Measurements from ENCODE around the gene KDM4D. TPM values are rescaled to one million over a fixed set of nuclear protein-coding genes. Genes with fewer than 3 reads are reported as not detected.
"Not testable (repeated sequence)": the region's sequence is repeated elsewhere in the genome, so short reads cannot be mapped to it uniquely, and the experiment has no call there.

The KDM4D gene
- polyA plus RNA-seq, 10 donors = 0.88 to 1.5 (median 1.2) TPM

DNA sequence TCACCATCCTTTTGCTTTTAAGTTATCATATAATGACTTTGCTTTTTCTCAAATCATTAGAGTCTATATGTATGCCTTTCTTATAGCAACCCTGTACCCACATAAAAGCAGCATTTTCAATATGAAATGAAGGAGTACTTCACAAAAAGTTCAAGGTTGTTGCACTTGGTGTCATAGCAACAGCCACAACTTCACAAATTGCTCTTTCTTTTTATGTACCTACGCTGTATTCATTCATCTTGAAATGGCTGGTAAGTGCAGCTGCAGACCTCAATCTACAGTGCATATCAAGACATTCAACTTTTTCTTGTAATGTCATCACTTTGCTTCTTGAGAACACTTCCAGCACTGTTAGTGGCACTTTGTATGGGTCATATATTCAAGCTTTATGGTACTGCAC is 18.8 kb upstream of the KDM4D start:
- DNase-seq = no peak

DNA sequence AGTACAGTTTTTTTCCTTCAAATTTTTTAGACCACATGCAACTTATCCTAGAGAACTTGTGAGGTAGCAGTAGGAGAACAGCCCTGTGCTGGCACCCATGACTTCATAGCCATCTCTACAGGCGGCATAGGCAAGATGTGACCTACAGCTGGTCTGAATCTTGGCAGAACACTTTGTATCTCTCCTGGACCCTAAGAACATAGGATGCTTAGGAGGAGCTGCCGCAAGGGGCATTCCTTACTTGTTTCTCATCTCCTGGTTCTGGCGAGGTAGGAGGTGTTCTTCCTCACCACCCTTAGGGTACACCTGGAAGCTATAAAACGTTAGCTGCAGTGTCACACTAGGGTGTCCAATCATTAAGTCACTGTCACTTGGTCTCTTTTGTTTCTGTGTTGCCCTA is 16.5 kb upstream of the KDM4D start:
- DNase-seq = no peak

DNA sequence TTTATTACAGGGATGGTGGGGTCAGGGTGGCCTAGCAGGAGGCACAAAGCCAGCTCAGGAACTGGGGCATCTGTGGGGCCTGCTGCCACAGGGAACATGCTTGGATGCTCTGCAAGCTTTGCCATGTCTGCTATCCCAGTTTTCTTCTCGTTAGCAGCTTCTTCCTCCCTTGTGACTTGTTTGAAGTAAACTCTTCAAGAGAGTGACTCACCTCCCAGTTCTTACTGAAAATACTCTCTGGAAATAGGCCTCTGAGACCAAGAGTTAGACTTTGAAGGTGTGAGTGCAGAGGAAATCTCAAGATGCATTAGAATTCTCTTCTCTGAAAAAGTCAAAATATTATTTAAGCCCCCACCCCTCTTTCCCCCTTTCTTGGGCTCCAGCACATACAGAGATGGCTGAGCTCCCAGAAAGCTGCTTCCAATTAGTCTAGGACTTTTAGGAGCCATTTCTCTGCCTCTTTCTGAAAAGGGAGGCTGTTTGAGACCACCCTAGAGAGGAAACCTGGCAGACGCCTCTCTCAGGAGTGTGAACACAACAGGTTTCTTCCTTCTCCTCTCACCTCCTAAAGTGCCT is 15.3 kb upstream of the KDM4D start:
- DNase-seq = peak in 2 of 3 donors; percentile 46 to 69

DNA sequence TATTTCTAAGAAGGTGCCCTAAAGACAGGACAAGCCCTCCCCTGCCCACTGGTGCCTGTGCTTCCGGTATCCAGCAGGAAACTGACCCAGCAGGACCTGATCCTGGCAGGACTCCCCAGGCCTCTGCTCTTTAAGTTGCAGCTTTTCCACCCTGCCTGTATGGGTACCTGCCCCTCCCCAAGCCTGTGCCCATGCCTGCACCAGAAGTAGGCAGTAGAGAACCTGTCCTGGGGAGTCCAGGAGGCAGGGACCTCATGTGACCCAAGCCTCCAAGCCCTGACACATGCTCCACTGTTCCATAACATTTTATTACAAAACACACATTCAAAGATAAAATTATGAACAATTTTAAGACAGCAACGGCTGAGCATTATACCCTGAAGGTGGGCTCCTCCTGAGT is 14.3 kb upstream of the KDM4D start:
- no peak for DNase-seq

DNA sequence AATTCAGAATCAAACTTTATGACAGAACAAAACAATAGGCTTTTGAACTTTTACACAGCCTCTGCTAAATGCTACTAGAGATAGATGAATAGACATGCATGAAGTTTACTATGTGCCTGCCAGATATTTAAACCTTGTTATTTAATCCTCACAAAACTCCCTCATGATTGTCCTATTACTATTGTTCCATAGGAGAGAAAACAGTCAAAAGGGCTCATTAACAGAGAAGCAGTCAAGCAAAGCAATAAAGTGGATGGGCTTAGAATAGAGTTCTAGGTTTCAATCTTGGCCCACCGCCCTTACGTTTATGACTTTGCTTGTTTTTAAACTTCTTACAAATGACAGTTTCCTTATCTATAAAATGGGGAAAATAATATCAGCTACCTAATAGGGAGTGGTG is 13.0 kb upstream of the KDM4D start:
- no peak for DNase-seq

DNA sequence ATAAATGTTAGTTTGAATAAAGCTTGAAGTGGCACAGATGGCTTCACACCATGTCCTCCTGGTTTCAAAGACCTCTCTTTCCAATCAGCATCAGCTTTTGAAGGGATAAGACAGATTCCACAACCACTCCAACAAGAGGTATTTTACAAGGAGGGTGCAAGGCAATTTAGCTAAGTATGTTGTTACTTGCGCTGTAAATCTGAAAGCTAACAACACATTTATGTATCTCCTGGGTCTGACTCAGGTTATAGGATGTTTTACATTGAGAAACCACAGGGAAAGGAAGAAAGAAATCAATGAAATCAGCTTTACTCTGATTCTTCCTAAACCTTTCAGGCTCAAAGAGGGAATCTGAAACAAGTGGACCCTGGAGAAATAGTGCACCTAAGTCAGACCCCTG is 12.3 kb upstream of the KDM4D start:
- no peak for DNase-seq

DNA sequence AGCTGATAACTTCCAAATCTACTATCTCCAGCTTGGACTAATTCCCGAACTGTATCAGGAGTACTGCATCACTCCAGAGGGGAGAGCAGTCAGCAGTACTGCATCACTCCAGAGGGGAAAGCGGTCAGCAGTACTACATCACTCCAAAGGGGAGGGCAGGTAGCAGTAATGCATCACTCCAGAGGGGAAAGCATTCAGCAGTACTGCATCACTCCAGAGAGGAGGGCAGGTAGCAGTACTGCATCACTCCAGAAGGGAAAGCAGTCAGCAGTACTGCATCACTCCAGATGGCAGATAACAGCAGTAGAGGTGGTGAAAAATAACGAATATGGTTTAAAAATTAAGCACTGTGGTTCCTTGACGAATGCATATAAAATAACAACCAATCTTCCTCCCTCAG is 8.6 kb upstream of the KDM4D start:
- no peak for DNase-seq

DNA sequence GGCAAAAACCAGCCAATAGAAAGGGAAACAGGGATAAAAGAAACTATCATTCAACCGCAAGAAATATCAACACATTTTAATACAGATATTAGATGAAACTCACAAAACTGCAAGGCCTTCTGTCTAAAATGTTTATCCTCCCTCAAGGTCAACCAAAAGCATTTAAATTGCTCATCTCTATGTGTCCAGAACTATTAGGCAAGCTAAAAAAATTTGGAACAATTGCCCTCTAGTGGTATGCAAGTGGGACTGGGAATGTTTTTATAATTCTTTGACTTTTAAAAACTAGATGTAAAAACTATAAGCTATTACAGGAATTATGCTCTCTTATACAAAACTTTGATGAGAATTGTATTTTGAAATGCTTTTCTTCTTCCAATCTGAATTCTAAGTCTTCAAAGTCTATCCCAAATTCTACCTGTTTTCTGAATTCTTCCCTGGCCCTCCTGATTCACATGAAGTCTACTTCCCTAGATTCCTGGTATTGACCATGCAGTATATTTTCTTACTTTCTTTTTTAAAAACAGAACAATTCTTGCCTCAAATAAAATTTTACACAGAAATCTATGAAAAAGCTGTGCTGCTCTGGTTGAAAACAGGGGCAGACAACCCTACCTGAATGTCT is 5.1 kb upstream of the KDM4D start:
- DNase-seq = peak; percentile 12 to 30 (median 19)

DNA sequence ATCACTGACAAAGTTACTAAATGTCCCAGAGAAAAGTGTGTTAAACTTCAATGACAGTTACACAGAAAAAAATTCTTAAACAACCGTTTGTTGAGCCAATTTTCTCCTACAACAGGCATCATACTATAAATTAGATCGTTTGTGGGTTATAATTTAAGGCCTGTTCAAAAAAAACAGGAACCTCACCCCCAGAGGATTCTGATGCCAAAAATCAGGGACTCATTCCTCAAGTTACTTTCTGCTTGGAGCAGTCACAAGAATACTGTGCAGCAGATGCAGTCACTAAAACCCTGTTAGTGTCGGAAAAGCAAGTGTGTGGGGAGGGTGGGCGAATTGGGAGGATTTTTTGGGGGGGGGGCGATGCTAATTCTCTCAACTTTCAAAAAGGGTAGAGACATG is 810 bp upstream of the KDM4D start:
- DNase-seq = no peak

DNA sequence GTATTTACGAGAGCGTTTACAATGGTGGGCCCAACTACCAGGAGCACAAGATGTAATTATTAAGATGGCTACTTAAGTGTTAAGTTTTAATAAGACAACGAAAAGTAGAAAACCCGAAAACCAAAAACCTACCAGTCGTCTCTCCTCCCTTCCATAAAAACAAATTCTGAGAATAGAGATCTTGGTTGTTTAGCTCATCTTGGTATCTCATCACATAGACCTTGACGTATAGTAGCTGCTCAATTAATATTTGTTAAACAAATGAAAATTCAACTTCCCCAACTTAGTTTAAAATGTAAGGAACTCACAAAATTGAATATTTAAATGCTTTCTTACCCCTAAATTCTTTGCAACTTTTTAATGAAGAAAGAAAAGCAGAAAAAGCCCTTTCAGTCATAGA is 669 bp downstream of the KDM4D start:
- DNase-seq = no peak

DNA sequence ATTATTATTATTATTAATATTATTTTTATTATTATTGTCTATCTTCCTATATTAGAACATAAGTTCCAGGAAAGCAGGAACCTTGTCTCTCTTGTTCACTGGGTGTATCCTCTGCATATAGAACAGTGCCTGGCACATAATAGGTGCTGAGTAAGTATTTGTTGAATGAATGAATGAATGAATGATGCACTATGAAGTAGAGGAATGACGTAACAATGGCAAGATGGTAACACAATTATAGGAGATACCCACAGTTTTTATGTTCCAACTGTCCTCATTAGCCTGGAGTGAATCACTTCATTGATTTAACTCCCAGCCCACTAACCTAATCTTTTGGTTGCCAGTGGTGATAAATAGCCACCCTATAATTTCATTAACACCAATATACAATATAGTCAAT is 2.1 kb downstream of the KDM4D start:
- no peak for DNase-seq

DNA sequence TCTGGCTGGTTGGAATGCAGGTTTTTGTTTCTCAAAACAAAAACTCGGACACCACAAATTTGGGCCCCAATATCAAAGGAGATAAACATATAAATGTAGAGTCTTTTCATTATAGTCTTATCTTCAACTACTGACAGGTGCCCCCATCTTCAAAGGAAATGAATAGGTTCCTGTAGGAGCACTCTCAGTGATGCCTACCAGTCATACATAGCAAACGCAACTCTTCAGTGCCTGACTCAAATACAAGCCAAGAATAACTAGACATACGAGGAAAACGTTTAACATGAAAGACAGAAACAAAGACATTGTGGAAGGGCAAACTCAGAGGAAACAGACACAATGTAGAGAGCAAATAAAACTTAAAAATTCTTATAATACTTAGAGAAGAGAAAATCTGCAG is 13.9 kb downstream of the KDM4D start:
- DNase-seq = no peak

DNA sequence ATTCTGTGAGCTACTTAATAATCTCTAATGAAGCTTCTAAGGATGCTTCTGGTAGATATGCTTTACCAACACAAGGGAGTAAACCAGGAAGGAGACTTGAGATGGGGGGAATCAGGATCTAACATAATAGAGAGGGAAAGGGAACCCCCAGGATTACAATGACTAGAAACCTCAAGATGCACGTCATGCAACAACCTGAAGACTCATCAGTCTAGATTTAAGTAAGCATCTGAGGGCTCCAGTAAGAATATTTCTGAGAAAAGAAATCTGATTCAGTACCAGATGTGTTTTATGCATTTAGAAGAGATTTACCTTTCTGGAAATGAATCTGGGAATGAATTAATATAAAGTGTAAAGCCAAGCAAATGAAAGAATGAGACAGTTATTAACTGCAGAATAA is 15.2 kb downstream of the KDM4D start:
- no peak for DNase-seq

DNA sequence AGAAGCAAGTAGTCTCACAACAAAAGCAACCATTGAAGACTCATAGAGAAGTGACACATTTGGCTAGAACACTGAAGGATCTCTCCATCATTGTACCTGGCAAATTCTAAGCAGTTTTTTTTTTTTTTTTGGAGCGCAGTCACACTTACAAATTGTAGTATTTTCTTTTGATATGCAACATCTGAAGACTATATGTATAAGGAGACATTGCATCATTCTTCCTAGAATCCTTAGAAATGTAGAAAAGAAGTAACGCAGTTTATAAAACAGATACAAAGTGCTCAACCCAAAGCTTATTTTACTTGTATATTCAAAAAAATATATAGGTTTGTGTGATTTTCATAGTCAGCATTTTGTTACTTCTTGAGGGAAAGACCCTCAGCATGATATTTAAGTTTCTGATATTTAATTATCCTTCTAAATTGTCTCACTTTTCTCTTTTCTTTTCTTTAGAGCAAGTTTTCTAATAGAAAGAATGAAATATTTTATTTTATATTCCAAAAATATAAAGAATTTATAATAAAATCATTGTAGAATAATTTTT is 20.0 kb downstream of the KDM4D start:
- DNase-seq = no peak

DNA sequence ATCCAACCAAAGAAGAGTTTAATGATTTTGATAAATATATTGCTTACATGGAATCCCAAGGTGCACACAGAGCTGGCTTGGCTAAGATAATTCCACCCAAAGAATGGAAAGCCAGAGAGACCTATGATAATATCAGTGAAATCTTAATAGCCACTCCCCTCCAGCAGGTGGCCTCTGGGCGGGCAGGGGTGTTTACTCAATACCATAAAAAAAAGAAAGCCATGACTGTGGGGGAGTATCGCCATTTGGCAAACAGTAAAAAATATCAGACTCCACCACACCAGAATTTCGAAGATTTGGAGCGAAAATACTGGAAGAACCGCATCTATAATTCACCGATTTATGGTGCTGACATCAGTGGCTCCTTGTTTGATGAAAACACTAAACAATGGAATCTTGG is 23.9 kb downstream of the KDM4D start:
- DNase-seq = no peak

DNA sequence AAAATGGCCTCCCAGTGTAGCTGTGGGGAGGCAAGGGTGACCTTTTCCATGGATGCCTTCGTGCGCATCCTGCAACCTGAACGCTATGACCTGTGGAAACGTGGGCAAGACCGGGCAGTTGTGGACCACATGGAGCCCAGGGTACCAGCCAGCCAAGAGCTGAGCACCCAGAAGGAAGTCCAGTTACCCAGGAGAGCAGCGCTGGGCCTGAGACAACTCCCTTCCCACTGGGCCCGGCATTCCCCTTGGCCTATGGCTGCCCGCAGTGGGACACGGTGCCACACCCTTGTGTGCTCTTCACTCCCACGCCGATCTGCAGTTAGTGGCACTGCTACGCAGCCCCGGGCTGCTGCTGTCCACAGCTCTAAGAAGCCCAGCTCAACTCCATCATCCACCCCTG is 24.8 kb downstream of the KDM4D start:
- DNase-seq = no peak

DNA sequence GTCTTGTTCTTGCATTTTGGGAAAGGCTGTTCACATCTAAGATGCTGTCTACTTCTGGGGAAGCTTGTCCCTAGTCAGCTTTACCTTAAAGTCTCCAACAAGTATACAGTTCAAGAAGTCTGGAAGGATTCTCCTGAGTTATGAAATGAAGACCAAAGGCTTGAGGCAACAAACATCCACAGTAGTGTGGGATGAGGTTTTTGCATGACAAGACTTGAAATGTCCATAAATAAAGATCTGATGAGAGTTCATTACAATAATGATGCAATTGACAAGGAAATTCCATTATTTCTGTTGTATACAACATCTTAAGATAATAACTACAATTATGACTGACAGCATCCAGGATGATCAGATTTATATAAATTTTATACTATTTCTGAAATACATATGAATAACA is 30.2 kb downstream of the KDM4D start:
- DNase-seq = no peak

DNA sequence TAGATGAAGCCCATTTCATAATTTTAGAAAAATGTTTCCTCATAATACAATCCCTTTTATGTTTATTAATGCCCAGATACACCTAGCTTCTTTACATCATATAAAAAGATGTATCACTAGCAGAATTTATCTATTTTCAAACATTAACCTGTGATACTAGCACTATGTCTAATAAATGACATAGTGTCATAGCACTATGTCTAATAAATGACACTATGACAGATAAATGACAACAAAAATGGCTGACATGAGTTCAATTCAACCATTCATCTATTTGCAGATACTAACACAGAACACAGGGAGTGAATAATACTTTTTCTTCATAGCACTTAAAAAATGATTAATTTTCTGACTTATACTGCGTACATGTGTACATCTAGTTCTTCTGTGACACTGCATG is 32.1 kb downstream of the KDM4D start:
- no peak for DNase-seq

DNA sequence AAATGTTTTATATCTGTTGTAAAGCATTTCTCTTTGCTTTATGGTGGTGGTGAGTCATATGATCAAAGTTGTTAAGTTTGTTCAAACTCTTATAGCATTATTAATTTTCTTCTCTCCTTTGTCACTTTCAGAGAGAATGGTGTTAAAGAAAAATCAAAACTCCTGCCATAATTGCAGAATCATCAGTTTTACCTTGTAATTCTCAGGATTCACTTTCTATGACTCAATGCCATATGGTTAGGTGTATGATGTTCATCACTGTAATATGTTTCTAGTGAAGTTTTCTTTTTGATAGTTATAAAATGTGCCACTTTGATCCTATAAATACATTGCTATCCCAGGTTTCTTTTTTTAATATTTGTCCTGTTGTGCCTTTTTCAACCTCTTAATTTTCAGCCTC is 37.9 kb downstream of the KDM4D start:
- DNase-seq = no peak

DNA sequence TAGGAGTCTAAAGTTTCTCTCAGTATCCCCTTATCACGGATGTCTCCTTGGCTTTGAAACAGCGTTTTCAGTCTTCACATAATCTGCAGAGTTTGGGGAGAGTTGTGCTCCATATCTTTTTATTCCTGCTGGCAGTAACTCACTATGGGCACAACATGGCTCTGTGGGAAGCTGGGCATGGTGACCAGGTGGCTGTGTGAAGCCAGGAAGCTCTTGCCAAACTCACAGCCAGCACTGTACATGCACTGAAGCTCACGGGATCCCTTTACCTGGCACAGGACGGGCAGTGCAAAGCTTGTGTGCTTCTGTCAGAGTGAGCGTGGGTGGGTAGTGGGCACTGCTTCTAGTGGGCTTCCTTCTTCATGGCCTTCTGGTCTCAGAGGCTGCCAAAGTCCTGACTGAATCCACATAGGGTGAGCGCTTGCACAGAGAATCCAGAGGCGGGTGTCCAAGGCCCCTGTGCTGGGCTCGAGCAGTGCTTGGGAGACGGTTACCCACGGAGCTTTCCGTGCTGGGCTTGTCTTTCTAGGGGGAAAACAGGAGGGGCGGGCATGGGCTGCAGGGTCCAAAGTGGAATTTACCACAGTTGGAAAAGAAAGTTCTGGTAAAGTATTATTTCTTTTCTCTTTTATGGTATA is 40.8 kb downstream of the KDM4D start:
- DNase-seq = no peak

DNA sequence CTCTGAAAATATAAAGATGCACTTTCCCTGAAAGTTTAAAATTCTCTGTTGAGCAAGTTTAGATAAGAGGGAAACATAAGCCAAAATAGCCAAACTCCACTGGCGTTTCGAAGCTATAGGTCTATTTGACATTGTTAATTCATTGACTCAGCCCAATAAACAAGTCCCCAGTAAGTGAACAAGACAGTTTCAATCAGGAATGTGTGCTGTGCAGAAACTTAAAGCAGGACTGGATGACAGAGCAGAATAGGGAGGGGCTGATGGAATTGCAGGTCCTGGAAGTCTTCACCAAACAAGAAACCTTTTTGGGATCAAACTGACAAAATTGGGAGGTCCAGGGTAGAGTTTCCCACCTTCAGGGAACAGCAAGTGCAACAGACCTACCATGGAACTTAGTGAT is 42.6 kb downstream of the KDM4D start:
- DNase-seq = no peak

DNA sequence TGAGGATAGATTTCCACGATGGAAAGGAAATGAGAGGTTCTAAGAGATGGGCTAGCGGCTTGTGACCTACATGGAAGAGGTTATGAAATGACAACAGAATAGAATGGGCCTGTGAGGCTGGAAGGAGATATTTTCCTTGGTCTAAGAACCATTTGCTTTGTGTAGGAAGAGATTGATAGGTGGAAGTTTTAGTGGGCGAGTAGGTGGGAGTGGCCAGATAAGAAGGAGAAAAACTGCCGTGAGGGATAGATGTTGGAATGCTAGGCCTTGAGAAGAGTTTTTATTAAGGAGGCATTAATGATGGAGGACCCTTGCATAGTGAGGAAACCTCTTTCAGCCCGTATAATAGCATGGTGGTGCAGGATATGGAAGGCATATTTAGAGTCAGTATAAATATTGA is 48.0 kb downstream of the KDM4D start:
- DNase-seq = not testable (repeated sequence)

DNA sequence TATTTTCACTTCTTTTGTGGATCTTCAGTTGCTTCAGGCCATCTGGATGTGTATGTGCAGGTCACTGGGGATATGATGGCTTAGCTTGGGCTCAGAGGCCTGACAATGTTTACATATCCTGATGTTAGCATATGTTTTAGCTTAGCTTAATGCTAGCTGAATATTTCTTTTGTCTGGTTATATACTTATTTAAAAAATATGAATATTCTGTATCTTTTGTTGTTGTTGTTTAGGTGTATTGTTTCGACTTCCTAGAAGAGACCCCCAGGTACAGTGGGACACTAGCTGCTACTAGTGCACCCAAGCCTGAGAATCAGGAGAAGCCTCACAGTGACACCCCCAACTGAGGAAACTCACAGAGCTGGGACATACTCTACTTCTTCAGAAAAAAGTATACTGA is 51.4 kb downstream of the KDM4D start, which contains the start of gene KDM4E:
Gene KDM4E (plus strand): TSS at position 301 of the 400 bp plus-strand sequence. CDS start 300 bp downstream, outside the sequence.
- no peak for DNase-seq
